GM18517 (cell line): ENCODE results near the gene RAB13.

Experiments used
- ATAC-seq: cut with Tn5 transposase; IDR thresholded peaks from one replicate; pipeline ENCODE4 v1.9.1; 2021; ENCODE audit warnings: mild to moderate bottlenecking, moderate library complexity; ENCODE audit not compliant: unreplicated experiment

Gene RAB13

DNA sequence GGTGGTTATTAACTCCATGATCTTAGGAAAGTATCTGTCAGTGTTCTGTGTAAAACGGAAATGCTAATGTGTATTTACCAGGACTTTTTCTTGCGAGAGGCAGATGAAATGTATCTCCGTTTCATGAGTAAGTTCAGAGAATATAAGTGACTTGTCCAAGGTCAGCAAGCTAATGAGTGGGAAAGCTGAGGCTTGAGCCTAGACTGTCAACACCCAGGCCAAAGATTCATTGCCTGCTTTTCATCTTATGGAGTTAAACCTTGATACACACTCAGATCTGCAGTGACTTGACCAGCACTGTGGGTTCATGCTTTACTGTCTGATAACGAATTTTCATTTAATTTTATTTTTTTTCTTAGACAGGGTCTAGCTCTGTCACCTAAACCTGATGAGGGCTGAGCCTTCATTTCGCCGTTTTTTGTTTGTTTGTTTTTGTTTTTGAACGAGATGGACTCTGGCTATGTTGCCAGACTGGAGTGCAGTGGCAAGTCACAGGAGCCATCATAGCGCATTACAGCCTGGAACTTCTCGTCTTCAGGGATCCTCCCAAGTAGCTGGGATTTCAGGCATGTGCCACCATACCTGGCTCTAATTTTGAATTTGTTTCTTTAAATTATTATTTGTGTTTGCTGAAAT is 7.7 kb downstream of the RAB13 start:
- ATAC-seq = no peak

DNA sequence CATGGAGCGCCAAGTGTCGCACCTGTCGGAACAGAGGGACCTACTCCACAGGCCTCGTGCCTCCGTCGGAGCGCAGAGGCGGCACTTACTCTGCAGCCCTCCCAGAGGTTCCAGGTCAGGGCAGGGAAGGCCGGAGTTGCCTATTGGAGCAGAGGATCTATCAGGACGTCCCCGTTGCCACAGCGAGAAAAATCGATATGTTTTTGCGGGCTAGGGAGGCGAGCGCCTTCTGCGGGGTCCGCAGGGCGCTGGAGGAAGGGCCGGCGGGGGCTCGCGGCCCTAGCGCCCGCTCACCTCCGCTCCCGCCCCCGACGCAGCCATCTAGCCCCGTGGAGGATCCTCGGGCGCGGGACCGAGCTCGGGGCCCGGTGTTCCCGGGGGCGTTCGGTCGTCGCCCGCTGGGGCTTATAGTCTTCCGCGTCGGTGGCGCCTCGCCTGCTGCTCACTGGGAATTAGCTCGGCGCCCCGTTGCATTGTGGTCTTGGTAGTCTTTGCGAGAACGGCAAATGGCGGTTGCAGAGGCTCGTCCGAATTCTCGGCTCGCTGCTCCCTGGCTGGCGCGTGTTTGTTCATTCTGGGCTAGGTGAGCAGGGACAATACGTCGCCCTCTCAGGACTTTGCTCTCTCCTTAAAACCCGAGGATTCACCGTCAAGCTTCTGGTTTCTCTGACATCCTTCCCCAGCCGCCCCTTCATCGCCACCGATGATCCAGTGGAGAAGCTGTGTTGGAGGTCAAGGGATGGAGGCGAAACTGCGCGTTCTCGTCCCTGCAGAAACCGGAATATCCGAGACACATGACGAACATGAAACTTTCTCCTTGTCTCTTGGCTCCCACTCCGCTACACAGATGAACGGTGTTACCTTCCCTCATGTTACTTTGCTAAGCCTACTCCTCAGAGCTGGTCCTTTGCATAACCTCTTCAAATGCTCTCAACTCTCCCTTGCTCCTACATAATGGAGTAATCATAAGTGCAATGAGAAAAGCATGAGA is 8.6 kb downstream of the RAB13 start, which contains the start of gene JTB:
JTB (minus strand) TSS at position 425 of the 991 bp plus-strand sequence; CDS start at position 3, 422 bp downstream.
- ATAC-seq = peak; percentile 64

DNA sequence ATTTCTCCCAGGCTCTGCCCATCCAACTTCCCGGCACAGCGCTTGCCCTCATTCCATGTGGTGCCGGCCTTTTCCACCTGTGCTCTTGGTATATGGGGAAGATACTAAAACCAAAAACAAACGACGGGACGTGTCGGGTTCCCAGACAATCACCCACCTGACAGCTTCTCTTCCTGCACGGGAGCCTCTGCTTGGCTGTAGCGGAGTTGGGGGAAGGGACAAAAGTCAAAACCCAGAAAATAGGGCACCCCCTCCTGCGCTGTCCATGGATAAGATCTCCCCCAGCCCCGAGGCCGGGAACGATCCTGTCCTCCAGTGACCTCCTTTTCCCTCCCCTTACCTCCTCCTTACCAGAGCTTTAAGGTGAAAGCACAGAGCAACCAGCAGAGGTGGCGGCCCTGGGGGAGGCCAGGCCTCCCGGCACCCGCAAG is 9.3 kb downstream of the RAB13 start:
- ATAC-seq = no peak

DNA sequence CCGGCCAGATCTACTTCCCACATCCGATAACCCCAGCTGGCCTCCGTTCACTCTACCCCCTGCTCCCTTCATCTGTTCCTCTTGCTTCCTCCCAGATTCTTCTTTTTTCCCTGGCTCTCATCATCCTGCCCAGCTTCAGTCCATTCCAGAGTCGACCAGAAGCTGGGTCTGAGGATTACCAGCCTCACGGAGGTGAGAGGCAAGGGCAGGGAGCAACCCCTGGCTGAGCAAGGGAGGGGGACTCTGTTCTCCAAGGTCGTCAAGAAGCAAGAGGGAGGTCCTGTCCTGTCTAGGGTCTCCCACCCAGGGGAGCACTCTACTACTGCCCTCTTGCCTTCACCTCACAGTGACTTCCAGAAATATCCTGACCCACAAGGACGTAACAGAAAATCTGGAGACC is 12.6 kb downstream of the RAB13 start:
- no peak for ATAC-seq

DNA sequence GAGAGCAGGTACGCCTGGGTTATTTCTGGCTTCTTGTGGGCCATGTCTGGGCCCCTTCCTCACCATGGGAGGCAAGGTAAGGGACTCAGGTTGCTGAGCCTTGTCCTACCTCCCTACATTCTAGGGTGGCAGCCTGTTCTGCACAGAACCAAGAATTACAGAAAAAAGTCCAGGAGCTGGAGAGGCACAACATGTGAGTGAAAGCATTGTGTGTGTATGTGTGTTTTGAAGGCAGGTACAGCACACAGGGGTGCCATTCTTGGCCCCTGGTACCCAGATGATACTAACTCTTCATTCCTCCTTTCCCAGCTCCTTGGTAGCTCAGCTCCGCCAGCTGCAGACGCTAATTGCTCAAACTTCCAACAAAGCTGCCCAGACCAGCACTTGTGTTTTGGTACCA is 13.1 kb downstream of the RAB13 start:
- no peak for ATAC-seq

DNA sequence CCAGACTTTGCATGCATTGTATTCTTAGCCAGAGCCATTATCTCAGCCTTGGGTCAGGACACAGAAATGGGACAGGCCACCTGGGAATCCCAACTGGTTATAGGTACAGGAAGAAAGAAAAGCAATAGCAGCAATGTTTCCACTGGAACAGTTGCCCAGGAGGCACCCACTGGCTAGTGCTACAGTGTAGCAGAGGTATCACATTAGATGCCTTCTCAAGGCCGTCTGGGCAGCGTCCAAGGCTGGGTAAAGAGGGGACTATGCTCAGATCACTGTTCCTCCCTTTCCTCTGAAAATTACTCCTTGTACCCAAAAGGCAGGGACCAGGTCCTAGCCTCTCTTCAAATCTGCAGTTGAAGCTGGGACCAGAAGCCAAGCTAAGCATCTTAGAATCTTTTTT is 15.8 kb downstream of the RAB13 start:
- no peak for ATAC-seq

DNA sequence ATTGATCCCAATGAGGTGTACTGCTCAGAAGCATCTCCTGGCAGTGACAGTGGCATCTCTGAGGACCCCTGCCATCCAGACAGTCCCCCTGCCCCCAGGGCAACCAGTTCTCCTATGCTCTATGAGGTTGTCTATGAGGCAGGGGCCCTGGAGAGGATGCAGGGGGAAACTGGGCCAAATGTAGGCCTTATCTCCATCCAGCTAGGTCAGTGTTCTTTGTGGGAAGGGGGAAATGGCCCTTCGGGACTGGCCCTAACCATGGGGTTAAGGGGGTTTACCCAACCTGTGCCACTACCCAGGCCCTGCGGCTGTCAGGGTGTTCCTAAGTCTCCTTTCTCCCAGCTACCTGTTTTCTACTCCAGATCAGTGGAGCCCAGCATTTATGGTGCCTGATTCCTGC is 17.2 kb downstream of the RAB13 start:
- ATAC-seq = no peak

DNA sequence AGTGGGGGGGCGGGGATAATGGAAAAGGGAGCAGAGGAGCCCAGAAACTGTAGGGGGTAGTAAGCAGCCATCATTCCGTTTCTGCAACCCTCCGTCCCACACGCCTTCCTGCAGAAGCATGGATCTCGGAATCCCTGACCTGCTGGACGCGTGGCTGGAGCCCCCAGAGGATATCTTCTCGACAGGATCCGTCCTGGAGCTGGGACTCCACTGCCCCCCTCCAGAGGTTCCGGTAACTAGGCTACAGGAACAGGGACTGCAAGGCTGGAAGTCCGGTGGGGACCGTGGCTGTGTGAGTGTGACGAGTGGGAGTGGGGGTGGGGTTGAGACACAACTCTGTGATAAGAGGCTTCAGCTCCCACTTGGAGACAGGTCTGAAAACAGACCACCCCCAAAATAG is 17.7 kb downstream of the RAB13 start:
- ATAC-seq = no peak

DNA sequence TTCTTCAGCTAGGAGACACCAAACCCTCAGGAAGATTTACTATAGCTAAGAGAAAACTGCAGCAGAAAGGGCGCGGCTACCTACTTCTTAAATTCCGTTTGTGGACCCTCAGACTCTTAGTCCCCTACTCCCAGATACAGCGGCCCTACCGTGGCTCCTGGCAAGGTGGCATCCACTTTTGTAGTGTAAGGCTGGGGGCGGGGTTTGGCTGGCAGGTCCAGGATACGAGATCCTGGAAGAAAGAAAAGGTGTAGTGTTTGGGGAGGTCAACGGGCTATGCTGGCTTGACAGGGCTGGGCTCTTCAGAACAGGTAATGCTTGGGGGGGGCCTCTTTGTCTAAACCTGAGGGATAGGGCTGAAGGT is 18.2 kb downstream of the RAB13 start:
- ATAC-seq = no peak

DNA sequence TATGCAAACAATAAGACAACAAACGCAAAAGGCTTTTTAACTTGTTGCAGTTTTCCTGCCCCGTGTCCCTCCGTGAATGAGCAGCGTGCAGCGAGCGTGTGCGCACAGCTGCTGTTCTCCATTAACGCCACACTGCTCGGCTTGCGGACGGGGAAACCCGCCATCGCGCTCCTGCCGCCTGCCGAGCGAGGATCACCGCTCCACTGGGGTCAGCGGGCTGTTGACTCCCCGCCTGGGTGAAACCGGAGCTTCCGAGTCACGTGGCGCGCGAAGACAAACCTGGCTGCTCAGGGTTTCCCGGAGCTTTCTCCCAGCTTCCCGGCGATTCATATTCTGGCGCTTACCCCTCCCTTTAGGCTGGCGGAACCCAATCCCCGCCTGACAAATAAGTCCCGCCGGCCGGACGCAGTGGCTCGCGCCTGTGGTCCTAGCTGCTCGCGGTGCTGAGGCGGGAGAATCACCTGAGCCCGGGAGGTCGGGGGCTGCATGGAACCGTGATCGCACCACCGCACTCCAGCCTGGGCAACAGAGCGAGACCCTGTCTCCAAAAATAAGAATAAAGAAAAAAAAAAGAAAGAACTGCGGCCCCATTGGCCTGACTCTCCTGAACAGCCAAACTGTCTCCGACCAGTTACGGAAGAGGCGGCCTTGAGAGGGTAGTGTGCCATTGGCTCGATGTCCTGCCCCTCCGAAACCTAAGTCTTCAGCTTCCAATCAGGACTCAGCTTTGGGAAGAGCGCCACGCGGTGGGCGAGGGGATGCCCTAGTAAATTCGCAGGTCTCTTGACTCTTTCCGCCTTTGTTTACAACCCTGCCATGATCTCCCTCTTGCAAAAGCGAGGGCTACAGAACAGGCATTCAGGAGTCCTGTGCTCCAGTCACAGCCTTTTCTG is 18.8 kb downstream of the RAB13 start, which contains the start of gene CREB3L4:
CREB3L4 (plus strand) TSS at position 796 of the 893 bp plus-strand sequence. CDS start 624 bp downstream, outside the sequence.
- peak; percentile 82 for ATAC-seq

DNA sequence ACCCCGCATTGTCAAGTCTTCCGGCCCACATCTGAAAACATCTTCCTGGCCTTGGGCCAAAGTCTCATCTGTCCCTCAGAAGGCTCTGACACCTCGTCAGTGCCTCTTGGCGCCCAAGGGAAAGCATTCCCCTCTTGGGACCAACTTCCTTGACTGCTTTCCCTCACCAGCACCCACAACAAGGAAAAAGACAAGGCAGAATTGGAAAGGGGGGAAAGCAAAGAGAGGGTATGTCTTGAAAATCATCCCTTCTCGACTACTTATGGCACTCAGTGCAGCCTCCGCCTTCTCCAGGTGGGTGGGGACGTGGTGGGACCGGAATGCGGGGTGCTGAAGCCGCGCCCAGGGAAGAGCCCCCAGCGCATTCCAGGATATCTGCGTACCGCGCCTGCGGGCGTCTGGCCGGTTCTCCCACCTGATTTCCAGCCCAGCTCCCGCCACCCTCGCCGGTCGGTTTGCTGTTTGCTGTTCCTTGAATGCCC is 22.2 kb downstream of the RAB13 start:
- peak; percentile 8 for ATAC-seq

DNA sequence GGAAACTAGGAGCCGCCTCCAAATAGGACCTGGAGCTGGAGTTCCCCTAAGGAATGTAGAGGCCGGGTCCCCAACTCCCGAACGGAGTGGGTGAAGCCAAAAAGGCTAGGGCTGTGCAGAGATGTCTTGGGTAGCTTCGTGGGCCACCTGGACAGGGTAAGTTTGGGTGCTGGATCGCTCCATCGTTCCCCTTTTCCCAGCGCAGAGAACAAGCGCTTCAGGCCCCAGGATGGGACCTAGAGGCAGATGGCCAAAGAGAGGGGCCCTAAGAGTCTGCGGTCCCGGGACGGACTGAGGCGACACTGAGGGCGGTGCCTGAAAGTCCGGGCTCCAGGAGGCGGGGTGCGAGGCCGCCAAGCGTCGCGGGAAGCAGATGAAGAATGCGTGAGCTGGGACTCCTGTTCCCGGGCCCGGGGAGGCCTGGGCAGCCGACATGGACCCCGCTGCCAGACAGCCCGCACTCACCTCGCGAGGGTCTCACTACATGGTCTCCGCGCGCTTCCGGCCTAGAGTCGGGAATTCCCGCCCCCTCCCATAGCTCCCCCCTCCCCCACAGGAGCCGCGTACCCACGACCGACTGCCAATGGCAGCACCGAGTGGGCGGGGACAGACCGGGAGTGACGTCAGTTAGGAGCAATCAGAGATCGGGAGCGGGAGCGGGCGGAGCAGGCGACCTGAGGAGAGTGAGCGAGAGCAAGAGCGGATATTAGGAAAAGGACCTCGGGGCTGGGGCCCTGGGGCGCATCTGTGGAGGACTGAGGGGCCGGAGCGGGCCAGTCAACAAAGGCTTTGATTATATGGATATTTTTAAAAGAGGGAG is 22.9 kb downstream of the RAB13 start, which contains the start of gene SLC39A1:
SLC39A1 (minus strand) TSS at position 508 of the 820 bp plus-strand sequence. CDS start 822 bp downstream, outside the sequence.
- peak; percentile 43 for ATAC-seq

DNA sequence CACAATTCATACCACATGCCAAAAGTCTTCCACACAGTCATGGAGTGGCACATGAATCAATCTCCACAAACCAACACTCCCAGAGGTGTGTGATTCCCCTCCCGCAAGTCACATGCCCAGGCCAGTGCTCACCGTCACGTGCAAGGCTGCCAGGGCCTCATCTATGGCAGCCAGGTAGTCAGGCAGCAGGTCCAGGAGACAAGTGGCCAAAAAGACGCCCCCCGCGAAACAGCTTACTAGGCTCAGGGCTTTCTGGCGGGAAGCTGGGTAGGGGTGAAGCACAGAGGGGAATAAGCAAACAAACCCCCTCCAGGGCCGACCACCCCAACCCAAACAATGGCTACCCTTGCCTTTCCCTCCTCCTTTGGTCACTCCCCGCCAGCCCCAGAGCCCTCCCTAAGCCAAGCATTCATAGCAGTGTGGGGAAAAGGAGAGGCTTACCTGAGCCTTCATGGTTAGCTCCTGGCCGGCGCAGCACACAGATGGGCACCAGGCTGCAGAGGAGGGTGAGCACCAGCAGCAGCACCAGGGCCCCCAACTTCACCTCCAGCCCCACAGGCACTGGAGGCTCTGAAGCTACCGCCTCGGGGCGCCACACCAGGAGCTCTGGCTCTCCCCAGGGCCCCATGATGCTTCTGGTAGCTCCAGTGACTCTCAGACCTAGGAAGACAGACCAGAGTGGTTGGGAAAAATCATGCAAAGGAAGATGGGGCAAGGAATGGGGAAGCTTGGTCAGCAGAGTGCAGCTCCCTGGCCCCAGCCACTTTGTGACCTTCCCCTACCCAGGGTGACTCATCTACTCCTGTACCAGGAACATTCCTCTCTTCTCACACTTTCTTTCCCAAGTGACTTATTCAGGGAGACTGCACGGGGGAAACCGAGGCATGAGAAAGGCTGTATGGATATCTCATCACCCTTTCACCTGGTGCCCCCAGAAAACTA is 23.8 kb downstream of the RAB13 start:
- ATAC-seq = no peak

DNA sequence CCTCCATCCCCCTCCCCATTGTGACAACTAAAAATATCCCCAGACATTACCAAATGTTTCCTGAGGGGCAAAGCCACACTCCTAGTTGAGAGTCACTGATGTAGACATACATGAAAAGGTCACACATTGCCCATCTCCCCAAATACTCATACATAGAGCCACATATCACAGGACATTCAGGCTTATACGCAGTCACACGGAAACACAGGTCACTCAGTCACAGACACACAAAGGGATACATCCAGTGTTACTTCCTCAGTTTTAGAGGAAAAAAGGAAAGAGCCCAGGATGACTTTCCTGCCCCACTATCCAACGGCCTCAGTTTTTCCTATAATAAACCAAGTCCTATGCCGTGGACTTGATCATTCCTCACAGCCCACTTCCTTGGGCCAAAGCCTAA is 24.7 kb downstream of the RAB13 start:
- ATAC-seq = no peak

DNA sequence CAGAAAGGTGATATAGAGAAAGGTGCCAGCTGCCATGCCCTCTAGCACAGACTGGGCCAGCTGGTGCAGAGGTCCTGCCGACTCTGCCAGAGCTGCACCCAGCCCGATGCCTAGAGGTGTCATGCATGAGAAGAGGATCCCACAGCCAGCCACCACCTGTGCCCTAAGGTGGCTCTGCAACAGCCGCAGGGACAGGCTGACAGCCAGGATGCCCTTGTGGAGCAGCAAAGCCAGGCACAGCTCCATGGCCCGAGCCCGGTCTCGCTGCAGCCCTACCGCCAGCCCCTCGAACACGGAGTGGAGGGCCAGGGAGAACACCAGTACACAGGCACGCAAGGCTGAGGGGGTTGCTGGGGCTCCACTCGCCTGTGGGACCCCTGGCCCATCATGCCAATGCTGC is 25.9 kb downstream of the RAB13 start:
- no peak for ATAC-seq

DNA sequence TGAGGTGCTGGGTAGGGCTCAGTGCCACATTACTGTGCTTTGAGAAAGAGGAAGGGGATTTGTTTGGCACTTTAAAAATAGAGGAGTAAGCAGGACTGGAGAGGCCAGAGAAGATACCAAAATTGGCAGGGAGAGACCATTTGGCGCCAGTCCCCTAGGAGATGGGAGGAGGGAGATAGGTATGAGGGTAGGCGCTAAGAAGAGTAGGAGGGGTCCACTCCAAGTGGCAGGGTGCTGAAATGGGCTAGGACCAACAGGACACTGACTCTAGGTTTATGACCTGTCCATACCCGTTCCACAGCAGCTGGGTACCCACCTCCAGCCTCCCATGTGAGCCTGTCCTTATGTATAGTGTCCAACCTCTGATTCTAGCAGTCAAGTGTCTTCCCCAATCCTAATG is 26.7 kb downstream of the RAB13 start:
- no peak for ATAC-seq

DNA sequence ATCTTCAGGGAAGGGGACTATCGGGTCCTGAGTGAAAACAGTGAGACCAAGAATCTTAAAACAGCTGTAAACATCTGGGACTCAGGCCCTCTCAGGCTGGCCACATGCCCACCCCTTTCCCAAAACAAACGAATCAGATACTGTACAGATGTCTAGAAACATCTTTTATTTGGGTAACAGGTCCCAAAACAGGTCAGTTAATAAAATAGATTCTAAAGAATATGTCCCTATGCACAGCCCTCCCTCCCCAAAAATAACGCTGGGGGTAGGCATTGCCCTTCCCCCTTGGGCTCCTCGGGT is 27.2 kb downstream of the RAB13 start:
- peak; percentile 3 for ATAC-seq

DNA sequence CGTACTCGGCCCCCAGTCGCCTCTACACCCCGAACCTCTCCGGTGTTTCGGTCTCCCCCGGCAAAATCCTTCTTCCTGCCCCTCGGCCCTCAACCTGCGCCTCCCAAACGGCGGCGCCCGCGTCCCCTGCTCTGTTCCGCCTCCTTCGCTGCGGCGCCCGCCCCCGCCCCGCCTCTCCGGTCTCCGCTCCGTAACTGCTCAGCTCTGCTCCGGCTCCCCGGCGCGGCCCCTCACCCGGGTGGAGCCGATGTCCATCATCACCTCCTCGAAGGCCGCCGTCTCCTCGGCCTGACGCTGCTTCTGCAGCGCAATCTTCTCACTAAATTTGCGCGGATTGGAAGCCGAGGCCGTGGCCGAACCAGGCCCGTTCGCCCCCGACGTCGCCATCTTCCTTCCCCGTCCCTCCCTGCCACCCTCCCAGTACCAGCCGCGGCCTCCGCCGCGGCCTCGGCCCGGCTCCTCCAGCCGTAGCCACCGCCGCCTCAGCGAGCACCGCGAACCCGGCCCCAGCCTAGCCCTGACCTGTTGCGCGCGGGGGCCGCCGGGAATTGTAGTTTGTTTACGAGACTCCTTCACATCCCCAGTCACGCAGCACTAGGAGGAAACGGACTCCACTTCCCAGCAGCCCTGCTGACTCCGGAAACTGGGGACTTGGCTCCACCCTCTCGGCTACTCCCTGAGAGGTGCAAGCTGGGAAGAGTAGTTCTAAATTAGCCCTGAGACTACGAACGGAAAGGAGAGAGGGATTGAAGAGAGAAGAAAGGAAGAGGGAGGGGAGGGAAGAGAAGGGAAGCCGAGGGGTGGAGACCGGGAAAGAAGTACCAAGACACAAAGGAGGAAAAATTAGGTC is 27.8 kb downstream of the RAB13 start, which contains the start of gene CRTC2:
CRTC2 (minus strand) TSS at position 502 of the 850 bp plus-strand sequence; CDS start at position 387, 115 bp downstream.
- peak; percentile 79 for ATAC-seq
